Karpas-422 (cell line): Measurements from ENCODE around the gene KCTD3. TPM values are rescaled to one million over a fixed set of nuclear protein-coding genes. Genes with fewer than 3 reads are reported as not detected.

ENCODE experiments used
- DNase-seq: peaks from one replicate; pipeline ENCODE4 v3.0.0-alpha.2; 2015
- H2AFZ ChIP-seq: fragments of 200-600 bp; sonication (generic); 2 replicates; pipeline ENCODE4 v1.6.1; 2014; ENCODE audit warnings: antibody characterized with exemption, low read length, mixed read lengths
- H3K27ac ChIP-seq: fragments of 200-600 bp; sonication (generic); 2 replicates; pipeline ENCODE4 v1.5.1; 2014; ENCODE audit warnings: mild to moderate bottlenecking, low read length, moderate library complexity
- H3K27me3 ChIP-seq: fragments of 200-600 bp; sonication (generic); 2 replicates; pipeline ENCODE4 v1.6.1; 2014; ENCODE audit warnings: low read length, mixed read lengths
- H3K36me3 ChIP-seq: fragments of 200-600 bp; sonication (generic); 2 replicates; pipeline ENCODE4 v1.6.1; 2014; ENCODE audit warnings: low read length, mixed read lengths; ENCODE audit not compliant: insufficient read depth
- H3K4me1 ChIP-seq: fragments of 200-600 bp; sonication (generic); 2 replicates; pipeline ENCODE4 v1.6.1; 2014; ENCODE audit warnings: mild to moderate bottlenecking, low read length, mixed read lengths
- H3K4me2 ChIP-seq: fragments of 200-600 bp; sonication (generic); 2 replicates; pipeline ENCODE4 v1.6.1; 2014; ENCODE audit warnings: low read length, low read depth, mild to moderate bottlenecking; ENCODE audit not compliant: poor library complexity, severe bottlenecking
- H3K4me3 ChIP-seq: fragments of 200-600 bp; sonication (generic); 2 replicates; pipeline ENCODE4 v1.5.1; 2014; ENCODE audit warnings: mild to moderate bottlenecking, antibody characterized with exemption, low read length, mixed read lengths
- H3K79me2 ChIP-seq: fragments of 200-600 bp; sonication (generic); 2 replicates; pipeline ENCODE4 v1.6.1; 2014; ENCODE audit warnings: mild to moderate bottlenecking, low read length, mixed read lengths
- H3K9ac ChIP-seq: fragments of 200-600 bp; sonication (generic); 2 replicates; pipeline ENCODE4 v1.6.0; 2014; ENCODE audit warnings: low read length
- H3K9me2 ChIP-seq: fragments of 200-600 bp; sonication (generic), shearing (Covaris generic); replicated peaks from 2 replicates; pipeline ENCODE4 v1.6.0; 2014; ENCODE audit warnings: mild to moderate bottlenecking, low read length, moderate library complexity; ENCODE audit not compliant: insufficient read depth
- H3K9me3 ChIP-seq: fragments of 300-700, 200-600 bp; sonication (generic); 2 replicates; pipeline ENCODE4 v1.6.1; 2014; ENCODE audit warnings: low read length, mixed read lengths
- H4K20me1 ChIP-seq: fragments of 200-600 bp; sonication (generic); 2 replicates; pipeline ENCODE4 v1.6.1; 2014; ENCODE audit warnings: mild to moderate bottlenecking, antibody characterized with exemption, low read length, low read depth; ENCODE audit not compliant: insufficient read depth
- small RNA-seq: library from RNA; depleted of rRNA; stranded (forward); fragments of <200 nt; gene quantifications from one replicate; pipeline ENCODE3, GENCODE V24; 2014
- total RNA-seq: library from RNA; depleted of rRNA; stranded (reverse); fragments of >200 nt; shearing (Covaris generic); gene quantifications from 2 replicates; pipeline ENCODE4 v1.2.3, GENCODE V29; 2014; ENCODE audit warnings: low replicate concordance

The KCTD3 gene
- total RNA-seq, 1 experiment from 2014 or later, result not detected

DNA sequence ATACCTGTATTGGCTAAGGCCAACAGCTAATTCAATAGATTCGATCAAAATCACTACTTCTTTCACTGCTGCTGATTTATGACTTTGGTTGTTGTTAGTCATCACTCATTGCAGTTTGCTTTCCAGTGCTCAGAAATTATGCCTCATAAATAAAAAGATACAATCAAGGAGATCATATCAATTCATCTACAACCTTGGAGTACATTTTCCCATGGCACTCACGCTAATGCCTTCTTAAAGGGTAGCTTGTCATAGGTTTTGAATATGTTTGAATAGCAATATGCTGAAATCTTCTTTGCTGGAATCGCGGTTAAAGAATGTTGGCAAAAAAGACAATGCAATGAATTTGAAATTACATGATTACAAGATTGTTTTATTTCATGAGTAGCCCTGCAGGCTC, 89.9 kb downstream of the KCTD3 start:
- DNase-seq, result no peak
- Histone ChIP-seq H3K79me2 (no peaks in the 10 kb centered on the region), H2AFZ (no peak overlapping the region), H4K20me1 (no peaks in the 10 kb centered on the region), H3K4me1 (no peaks in the 10 kb centered on the region), H3K4me3 (no peak overlapping the region), H3K9ac (no peak overlapping the region), H3K36me3 (no peaks in the 10 kb centered on the region), H3K27me3 (no peaks in the 10 kb centered on the region), H3K9me3 (no peaks in the 10 kb centered on the region), H3K9me2 (no peaks in the 10 kb centered on the region), H3K27ac (no peak overlapping the region), H3K4me2 (no peak overlapping the region)

DNA sequence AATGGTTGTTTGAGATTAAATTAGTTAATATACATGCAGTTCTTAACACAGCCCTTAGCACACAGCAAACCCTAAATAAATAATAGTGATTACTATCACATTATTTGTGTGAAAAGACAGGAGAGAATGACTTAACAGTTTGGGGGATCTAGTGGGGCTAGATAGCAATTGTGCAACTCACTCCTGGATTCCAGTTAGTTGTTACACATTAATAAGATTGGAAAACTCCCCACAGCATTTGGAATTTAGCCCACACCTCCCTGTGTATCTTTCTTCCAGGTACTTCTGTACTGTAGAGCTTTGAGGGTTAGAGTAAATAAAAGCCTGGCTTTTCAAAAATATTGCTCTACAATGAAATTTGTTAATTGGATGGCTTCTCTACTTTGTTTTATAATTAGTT, 93.2 kb downstream of the KCTD3 start:
- no peak for DNase-seq
- Histone ChIP-seq H3K9me3 (no peaks in the 10 kb centered on the region), H3K27me3 (no peaks in the 10 kb centered on the region), H3K27ac (no peak overlapping the region), H3K4me1 (no peaks in the 10 kb centered on the region), H3K79me2 (no peaks in the 10 kb centered on the region), H3K9ac (no peak overlapping the region), H3K4me2 (no peak overlapping the region), H2AFZ (no peak overlapping the region), H3K4me3 (no peak overlapping the region), H3K36me3 (no peaks in the 10 kb centered on the region), H3K9me2 (no peaks in the 10 kb centered on the region), H4K20me1 (no peaks in the 10 kb centered on the region)

DNA sequence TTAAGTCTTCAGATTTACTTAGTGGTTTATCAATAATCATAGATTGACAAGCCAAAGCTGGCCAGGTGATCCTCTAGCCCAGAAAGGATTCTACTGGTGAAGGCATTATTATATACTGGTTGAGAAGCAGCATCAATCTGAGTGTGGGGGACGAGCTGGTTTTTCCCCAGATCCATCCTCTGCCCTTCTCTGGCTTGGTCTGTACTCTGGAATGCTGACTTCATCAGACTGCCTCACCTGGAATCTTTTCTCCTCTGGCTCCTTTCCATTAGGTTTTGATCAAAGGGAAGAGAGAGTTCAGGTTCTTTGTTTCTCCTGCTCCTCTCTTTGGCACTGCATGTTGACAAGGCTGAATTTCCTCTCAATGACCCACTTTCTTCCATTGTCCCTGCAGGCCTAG, 93.9 kb downstream of the KCTD3 start:
- no peaks in the 10 kb centered on the region for H3K36me3 ChIP-seq
- no peak overlapping the region for H2AFZ ChIP-seq
- no peaks in the 10 kb centered on the region for H3K4me1 ChIP-seq
- H3K4me3 ChIP-seq, result no peak overlapping the region
- H3K9me2 ChIP-seq, result no peaks in the 10 kb centered on the region
- no peak overlapping the region for H3K27ac ChIP-seq
- DNase-seq, result no peak
- H3K79me2 ChIP-seq, result no peaks in the 10 kb centered on the region
- no peak overlapping the region for H3K9ac ChIP-seq
- H3K9me3 ChIP-seq, result no peaks in the 10 kb centered on the region
- no peak overlapping the region for H3K4me2 ChIP-seq
- H3K27me3 ChIP-seq, result no peaks in the 10 kb centered on the region
- H4K20me1 ChIP-seq, result no peaks in the 10 kb centered on the region

- Histone ChIP-seq H3K27ac (no peak overlapping the region), H3K9me2 (no peaks in the 10 kb centered on the region), H3K4me1 (no peaks in the 10 kb centered on the region), H4K20me1 (no peaks in the 10 kb centered on the region), H3K79me2 (no peaks in the 10 kb centered on the region), H3K27me3 (no peaks in the 10 kb centered on the region), H3K9ac (no peak overlapping the region), H3K4me3 (no peak overlapping the region), H3K9me3 (no peaks in the 10 kb centered on the region), H3K4me2 (no peak overlapping the region), H2AFZ (no peak overlapping the region), H3K36me3 (no peaks in the 10 kb centered on the region)
- DNase-seq, result no peak
These were observed 98.1 kb downstream of the KCTD3 start for GRCh38 chr1:215665215-215665614.

DNA sequence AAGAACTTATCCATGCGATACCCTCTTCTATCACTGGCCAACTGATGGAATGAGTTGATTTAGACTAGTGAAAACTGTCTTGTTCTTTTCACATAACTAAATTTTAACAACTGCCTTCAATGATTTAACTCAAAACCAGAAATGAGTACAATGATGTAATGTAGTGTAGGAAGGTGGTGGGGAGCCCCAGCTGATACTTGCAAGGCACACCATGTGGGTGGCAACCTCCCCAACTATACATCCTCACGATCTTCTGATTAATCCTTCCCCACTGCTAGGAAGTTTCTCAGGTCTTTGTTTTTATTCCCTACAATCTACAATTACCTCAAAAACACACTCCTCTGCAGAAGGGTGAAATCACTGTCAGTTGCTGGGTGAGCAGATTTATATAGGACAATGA, 100.7 kb downstream of the KCTD3 start:
- H3K4me1 ChIP-seq, result no peaks in the 10 kb centered on the region
- H3K36me3 ChIP-seq, result no peaks in the 10 kb centered on the region
- no peaks in the 10 kb centered on the region for H3K79me2 ChIP-seq
- no peaks in the 10 kb centered on the region for H3K9me3 ChIP-seq
- H2AFZ ChIP-seq, result no peak overlapping the region
- no peak overlapping the region for H3K9ac ChIP-seq
- H3K9me2 ChIP-seq, result no peaks in the 10 kb centered on the region
- H3K27me3 ChIP-seq, result no peaks in the 10 kb centered on the region
- no peak overlapping the region for H3K4me3 ChIP-seq
- no peak for DNase-seq
- no peaks in the 10 kb centered on the region for H4K20me1 ChIP-seq
- no peak overlapping the region for H3K27ac ChIP-seq
- H3K4me2 ChIP-seq, result no peak overlapping the region

GRCh38 chr1:215669806-215670491, 102.8 kb downstream of the KCTD3 start:
- Histone ChIP-seq H3K27ac (no peak overlapping the region), H3K4me1 (no peaks in the 10 kb centered on the region), H4K20me1 (no peaks in the 10 kb centered on the region), H2AFZ (no peak overlapping the region), H3K36me3 (no peaks in the 10 kb centered on the region), H3K4me2 (no peak overlapping the region), H3K9me3 (no peaks in the 10 kb centered on the region), H3K4me3 (no peak overlapping the region), H3K27me3 (no peaks in the 10 kb centered on the region), H3K9me2 (no peaks in the 10 kb centered on the region), H3K9ac (no peak overlapping the region), H3K79me2 (no peaks in the 10 kb centered on the region)
- DNase-seq, result no peak

Small RNA genes within 50 kb of the gene (small RNA-seq; reads per million reads assigned to genes)
- not detected for gene RF00108
